Thoracic aorta (tissue), 2 donors: ENCODE data around the gene XKR8. TPM values are rescaled to one million over a fixed set of nuclear protein-coding genes. Genes with fewer than 3 reads are reported as not detected.

Experiments used
- ATAC-seq: fragments of 150-250 bp; one replicate; pipeline ENCODE4 v1.8.0; 2017; ENCODE audit warnings: low read depth; ENCODE audit not compliant: insufficient number of reproducible peaks, low FRiP score
- DNase-seq: peaks from one replicate; pipeline ENCODE4 v3.0.0-alpha.2; 2020; ENCODE audit warnings: low spot score
- H3K27ac ChIP-seq, 2 donors: fragments of 200-600 bp; sonication (generic); 1 replicate in 1 of 2; 2 replicates in 1 of 2; pipeline ENCODE4 v1.5.1; 2016; ENCODE audit warnings: mild to moderate bottlenecking in 2 of 2, moderate library complexity in 2 of 2
- H3K27me3 ChIP-seq: fragments of 200-600 bp; sonication (generic); replicated peaks from 2 replicates; pipeline ENCODE4 v1.6.0; 2016; ENCODE audit warnings: mild to moderate bottlenecking; ENCODE audit not compliant: insufficient read depth
- H3K36me3 ChIP-seq: fragments of 200-600 bp; sonication (generic); one replicate; pipeline ENCODE4 v1.5.1; 2016
- H3K4me1 ChIP-seq, 2 donors: fragments of 200-600 bp; sonication (generic); 1 replicate in 1 of 2; 2 replicates in 1 of 2; pipeline versions ENCODE4 v1.5.1 to v1.6.0; 2016; ENCODE audit warnings: low read depth in 2 of 2, mild to moderate bottlenecking in 1 of 2; ENCODE audit not compliant: control insufficient read depth in 1 of 2
- H3K4me3 ChIP-seq: fragments of 200-600 bp; sonication (generic); 2 replicates; pipeline ENCODE4 v1.5.1; 2016; ENCODE audit warnings: mild to moderate bottlenecking
- H3K9me3 ChIP-seq: fragments of 200-600 bp; sonication (generic); 2 replicates; pipeline ENCODE4 v1.5.1; 2016
- total RNA-seq, 2 donors: library from RNA; depleted of rRNA; stranded (reverse); fragments of >200 nt; gene quantifications; one replicate each; pipeline versions ENCODE4 v1.1.0 to v1.2.3, GENCODE V29; 2016
- TF ChIP-seq, protein P1 (sequence below): fragments of 200-600 bp; sonication (generic); IDR thresholded peaks from one replicate; pipeline ENCODE4 v1.5.1; 2019; ENCODE audit warnings: antibody characterized with exemption

XKR8 gene
- total RNA-seq, 2 donors from 2014 or later, result 6.8 to 11.8 TPM

DNA sequence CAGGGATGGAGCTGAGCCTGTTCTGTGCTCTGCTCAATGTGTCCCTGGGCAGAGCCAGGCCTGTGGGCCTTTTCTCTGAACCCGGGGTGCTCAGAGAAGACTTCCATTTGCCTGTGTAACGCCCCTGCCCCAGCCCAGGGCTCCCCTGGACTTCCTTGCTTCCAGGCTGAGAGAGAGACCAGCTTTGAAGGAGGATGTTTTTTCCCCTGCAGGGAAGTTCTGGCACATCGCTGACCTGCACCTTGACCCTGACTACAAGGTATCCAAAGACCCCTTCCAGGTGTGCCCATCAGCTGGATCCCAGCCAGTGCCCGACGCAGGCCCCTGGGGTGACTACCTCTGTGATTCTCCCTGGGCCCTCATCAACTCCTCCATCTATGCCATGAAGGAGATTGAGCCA is 14.8 kb upstream of the XKR8 start:
- no peaks in the 10 kb centered on the region for H3K4me1 ChIP-seq
- H3K36me3 ChIP-seq, result no peaks in the 10 kb centered on the region
- no peaks in the 10 kb centered on the region for H3K27me3 ChIP-seq
- no peak overlapping the region for H3K27ac ChIP-seq
- DNase-seq, result no peak
- TF ChIP-seq, protein P1, sequence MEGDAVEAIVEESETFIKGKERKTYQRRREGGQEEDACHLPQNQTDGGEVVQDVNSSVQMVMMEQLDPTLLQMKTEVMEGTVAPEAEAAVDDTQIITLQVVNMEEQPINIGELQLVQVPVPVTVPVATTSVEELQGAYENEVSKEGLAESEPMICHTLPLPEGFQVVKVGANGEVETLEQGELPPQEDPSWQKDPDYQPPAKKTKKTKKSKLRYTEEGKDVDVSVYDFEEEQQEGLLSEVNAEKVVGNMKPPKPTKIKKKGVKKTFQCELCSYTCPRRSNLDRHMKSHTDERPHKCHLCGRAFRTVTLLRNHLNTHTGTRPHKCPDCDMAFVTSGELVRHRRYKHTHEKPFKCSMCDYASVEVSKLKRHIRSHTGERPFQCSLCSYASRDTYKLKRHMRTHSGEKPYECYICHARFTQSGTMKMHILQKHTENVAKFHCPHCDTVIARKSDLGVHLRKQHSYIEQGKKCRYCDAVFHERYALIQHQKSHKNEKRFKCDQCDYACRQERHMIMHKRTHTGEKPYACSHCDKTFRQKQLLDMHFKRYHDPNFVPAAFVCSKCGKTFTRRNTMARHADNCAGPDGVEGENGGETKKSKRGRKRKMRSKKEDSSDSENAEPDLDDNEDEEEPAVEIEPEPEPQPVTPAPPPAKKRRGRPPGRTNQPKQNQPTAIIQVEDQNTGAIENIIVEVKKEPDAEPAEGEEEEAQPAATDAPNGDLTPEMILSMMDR, result no peak
- no peak overlapping the region for H3K4me3 ChIP-seq
- H3K9me3 ChIP-seq, result no peaks in the 10 kb centered on the region
- no peak for ATAC-seq

DNA sequence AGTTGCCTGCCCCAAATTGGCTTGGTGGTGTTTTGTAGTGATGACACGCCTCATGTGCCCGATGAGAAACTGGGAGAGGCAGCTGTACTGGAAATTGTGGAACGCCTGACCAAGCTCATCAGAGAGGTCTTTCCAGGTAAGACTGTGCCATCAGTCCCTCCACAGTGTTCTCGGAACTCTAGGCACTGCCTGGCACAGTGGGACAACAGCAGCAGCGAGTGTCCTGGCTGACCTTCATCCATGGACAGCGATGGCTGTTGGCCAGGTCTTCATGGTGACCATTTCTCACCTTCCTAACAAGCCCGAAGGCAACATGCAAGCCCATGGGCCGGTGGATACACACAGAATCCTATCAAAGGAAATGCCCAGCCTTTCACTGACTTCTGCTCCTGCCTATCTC is 10.7 kb upstream of the XKR8 start:
- Histone ChIP-seq H3K4me3 (no peak overlapping the region), H3K4me1 (no peaks in the 10 kb centered on the region), H3K27ac (no peak overlapping the region), H3K9me3 (no peaks in the 10 kb centered on the region), H3K27me3 (no peaks in the 10 kb centered on the region), H3K36me3 (no peaks in the 10 kb centered on the region)
- DNase-seq (no peak), ATAC-seq (no peak)
- TF ChIP-seq, protein P1, result no peak

DNA sequence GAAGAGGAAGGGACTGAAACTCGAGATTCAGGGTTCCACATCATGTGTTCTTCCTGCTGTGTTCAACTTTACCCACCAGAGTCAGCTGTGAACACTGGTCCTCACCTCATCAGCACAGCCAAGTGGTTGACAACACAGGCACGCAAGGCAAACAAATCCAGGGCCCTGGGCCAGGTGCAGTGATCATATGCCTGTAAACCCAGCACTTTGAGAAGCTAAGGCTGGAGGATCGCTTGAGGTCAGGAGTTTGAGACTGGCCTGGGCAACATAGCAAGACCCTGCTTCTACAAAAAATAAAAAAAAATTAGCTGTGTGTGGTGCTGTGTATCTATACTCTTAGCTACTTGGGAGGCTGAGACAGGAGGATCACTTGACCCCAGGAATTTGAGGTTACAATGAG is 8.4 kb upstream of the XKR8 start:
- DNase-seq, result no peak
- Histone ChIP-seq H3K4me1 (no peaks in the 10 kb centered on the region), H3K36me3 (no peaks in the 10 kb centered on the region), H3K4me3 (no peak overlapping the region), H3K9me3 (no peaks in the 10 kb centered on the region), H3K27me3 (no peaks in the 10 kb centered on the region), H3K27ac (no peak overlapping the region)
- ATAC-seq, result no peak
- TF ChIP-seq, protein P1, result no peak

DNA sequence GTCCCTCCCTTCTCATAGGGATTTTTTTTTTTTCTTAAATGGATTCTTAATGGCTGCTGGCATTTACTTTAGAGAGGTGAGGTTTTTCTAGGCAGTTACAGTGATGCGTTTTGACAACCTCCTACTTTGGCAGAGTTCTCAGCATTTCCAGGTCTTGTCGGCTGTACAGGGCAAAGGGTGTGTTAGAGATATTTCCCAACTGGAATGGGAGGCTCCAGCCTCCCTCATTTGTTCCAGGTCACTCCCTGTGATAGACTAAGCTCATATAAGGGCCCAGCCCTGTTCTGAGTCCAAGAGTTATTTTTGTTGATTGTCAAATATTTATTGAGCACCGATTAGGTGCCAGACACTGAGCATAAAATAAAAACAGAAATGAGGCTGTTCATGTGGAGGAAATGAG is 7.6 kb upstream of the XKR8 start:
- H3K27me3 ChIP-seq, result no peaks in the 10 kb centered on the region
- ATAC-seq (no peak), DNase-seq (no peak)
- no peak overlapping the region for H3K27ac ChIP-seq
- TF ChIP-seq, protein P1, result no peak
- no peaks in the 10 kb centered on the region for H3K9me3 ChIP-seq
- no peak overlapping the region for H3K4me3 ChIP-seq
- H3K4me1 ChIP-seq, result no peaks in the 10 kb centered on the region
- no peaks in the 10 kb centered on the region for H3K36me3 ChIP-seq

DNA sequence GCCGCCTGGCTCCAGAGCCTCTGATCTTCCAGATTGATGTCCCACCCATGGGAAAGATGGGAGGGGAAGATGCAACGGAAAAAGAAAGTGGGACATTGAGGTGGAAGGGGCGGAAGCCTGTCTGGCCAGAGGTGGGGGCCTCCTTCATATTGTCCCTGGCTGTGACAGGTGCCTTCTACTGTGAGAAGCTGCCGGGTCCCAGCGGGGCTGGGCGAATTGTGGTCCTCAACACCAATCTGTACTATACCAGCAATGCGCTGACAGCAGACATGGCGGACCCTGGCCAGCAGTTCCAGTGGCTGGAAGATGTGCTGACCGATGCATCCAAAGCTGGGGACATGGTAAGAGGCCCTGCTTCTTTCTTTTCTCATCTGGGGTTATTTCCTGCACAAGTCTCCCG is 5.6 kb upstream of the XKR8 start:
- H3K4me3 ChIP-seq, result no peak overlapping the region
- DNase-seq (no peak), ATAC-seq (no peak)
- no peaks in the 10 kb centered on the region for H3K36me3 ChIP-seq
- no peaks in the 10 kb centered on the region for H3K27me3 ChIP-seq
- no peak overlapping the region for H3K27ac ChIP-seq
- H3K4me1 ChIP-seq, result peaks cover 0 to 6% of the 10 kb centered on the region in 2 donors
- TF ChIP-seq, protein P1, result no peak
- no peaks in the 10 kb centered on the region for H3K9me3 ChIP-seq
